Ureter (tissue), 1 donor: ENCODE results near the gene MBD3L3. TPM values are rescaled to one million over a fixed set of nuclear protein-coding genes. Genes with fewer than 3 reads are reported as not detected.
"Not testable (repeated sequence)": the region's sequence is repeated elsewhere in the genome, so short reads cannot be mapped to it uniquely, and the experiment has no call there.

Experiments
- DNase-seq: peaks from one replicate; pipeline ENCODE4 v3.0.0-alpha.2; 2020; ENCODE audit warnings: low spot score
- total RNA-seq: library from RNA; stranded (reverse); gene quantifications from one replicate; pipeline ENCODE4 v1.2.4, GENCODE V29; 2023
- donor health status: DM: yes; HTN: yes; CAD: no.

Gene MBD3L3
- total RNA-seq = not detected

DNA sequence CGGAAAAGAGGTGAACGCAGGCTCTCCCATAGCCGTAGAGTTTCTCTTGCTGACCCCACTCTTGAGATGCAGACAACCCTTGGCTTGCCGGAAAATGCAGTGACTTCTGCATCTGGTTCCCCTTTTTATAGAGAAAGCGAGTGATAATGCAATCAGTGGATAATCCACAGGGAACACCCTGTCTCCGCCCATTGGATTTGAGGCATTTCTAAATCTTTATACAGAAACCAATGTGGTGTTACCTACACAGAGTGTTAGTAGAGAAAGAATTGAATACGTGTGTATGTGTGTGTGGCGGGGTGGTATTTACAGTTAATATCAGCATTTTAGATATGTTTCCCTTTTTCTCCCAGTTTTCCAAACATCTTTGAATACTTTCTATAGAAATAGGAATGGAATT is at the start of gene MBD3L3:
MBD3L3 (minus strand) TSS at position 101 of the 400 bp plus-strand sequence; CDS start at position 30, 71 bp downstream.
- DNase-seq = not testable (repeated sequence)

GRCh38 chr19:7106711-7107657 is 48.5 kb upstream of the MBD3L3 start:
- no peak for DNase-seq

- DNase-seq = no peak
Measured at GRCh38 chr19:7104747-7105447, 46.4 kb upstream of the MBD3L3 start.

DNA sequence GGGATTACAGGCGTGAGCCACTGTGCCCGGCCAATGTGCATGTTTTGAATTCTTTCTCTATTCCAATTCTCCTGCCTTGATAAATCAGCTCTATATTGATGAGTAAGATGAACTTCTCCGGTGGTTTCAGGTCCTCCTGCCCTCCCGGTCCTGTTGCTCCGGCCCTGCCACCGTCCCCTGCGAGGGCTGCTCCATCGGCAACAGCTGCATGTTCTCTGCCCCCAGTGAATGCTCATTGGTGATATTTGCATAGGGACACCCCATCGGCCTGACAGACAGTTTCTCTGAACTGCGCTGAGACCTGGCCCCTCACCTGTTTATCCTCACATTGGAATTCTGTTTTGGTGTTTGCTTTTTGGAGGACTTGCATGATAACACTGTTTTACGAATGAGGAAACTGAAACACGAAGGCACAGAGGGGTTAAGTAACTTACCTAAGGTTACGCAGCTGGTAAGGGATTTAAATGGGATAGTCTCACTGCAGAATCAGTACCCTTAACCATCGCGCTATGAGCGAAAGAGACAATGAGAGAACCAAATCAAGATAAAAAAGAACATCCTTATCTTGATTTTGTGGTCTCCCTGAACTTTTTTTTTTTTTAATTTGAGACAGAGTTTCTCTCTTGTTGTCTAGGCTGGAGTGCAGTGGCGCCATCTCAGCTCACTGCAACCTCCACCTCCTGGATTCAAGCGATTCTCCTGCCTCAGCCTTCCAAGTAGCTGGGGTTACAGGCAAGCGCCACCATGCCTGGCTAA is 43.2 kb upstream of the MBD3L3 start:
- no peak for DNase-seq

DNA sequence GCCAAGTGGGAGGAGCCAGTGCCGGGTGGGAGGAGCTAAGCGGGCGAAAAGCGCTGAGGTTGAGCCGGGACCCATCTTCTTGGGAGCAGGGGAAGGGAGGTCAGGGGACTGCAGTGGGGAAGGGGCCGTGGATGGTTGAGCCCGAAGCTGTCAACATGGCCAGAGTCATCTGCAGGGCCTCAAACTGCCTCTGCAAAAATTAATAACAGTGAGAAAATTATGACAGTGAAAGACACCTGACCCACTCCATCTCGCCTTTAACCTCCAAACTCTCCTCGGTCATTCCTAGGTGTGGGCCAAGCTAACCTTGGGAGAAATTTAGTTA is 41.1 kb upstream of the MBD3L3 start:
- peak; percentile 90 for DNase-seq

DNA sequence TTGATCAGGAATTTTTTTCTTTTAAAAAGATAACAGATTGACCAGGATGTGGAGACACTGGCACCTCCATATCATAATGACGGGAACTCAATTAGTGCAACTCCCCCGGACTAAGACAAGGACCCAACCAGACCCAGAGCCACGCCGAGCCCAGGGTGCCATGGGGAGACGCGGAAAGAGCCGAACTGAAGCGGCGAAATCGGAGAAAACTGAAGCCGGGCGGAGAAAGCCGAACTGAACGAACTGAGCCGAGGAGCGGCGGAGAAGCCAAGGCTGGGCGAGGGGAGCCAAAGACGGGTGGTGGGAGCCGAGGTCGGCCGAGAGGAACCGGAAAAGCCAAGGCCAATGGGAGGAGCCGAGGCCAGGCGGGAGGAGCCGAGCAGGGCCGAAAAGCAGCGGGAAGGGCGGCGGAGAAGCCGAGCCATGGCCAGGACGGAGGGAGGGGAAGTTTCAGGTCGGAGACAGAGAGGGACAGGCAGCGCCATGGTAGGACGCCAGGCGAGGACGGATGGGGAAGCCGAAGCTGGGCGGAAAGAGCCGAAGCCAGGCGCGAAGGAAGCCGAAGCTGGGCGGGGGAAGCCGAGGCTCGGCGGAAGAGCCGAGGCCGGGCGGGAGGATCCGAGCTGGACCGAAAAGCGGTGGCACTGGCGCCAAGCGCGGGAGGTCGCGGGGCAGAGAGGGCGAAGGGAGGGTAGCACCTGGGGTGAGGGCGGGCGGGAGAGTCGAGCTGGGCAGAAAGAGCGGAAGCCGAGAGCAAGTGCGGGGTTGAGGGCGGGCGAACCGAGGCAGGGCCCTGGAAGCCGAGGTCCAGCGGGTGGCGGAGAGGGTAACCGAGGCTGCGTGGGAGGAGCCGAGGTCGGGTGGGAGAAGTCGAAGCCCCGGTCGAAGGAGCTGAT is 40.5 kb upstream of the MBD3L3 start:
- peak; percentile 95 for DNase-seq

GRCh38 chr19:7098096-7098495 is 39.6 kb upstream of the MBD3L3 start:
- DNase-seq = no peak

DNA sequence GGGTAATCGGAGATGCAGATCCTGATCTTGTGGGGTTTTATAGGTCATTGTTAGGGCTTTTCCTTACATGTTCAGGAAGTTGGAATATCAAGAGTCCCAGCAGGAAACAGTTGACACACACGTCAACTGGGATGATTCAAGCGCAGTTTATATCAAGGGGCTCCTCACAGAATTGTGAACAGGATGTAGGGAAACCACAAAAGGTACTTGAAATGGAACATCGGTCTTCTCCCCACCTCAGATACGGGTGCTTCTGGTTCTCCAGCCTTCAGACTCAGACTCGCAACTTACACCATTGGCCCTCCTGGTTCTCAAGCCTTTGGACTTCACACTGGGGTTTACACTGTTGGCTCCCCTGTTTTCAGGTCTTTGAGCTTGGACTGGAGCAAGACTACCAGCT is 30.5 kb upstream of the MBD3L3 start:
- no peak for DNase-seq

GRCh38 chr19:7083076-7083956 is 24.8 kb upstream of the MBD3L3 start:
- DNase-seq = no peak

GRCh38 chr19:7078008-7078407 is 19.5 kb upstream of the MBD3L3 start:
- no peak for DNase-seq

DNA sequence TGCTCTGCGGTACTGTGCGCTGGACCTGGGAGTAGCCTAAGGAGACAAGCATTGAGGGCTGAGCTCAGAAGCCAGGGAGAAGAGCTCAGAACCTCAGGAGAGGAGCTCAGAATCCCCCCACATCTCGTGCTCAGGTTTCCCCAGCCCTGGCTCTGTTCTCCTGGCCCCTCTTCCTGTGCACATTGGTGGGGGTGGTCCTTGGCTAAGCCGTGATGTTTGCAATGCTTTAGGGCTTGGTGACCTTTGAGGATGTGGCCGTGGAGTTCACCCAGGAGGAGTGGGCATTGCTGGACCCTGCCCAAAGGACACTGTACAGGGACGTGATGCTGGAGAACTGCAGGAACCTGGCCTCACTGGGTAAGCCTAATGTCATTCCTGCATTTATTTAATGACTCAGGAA is 17.7 kb upstream of the MBD3L3 start:
- no peak for DNase-seq

DNA sequence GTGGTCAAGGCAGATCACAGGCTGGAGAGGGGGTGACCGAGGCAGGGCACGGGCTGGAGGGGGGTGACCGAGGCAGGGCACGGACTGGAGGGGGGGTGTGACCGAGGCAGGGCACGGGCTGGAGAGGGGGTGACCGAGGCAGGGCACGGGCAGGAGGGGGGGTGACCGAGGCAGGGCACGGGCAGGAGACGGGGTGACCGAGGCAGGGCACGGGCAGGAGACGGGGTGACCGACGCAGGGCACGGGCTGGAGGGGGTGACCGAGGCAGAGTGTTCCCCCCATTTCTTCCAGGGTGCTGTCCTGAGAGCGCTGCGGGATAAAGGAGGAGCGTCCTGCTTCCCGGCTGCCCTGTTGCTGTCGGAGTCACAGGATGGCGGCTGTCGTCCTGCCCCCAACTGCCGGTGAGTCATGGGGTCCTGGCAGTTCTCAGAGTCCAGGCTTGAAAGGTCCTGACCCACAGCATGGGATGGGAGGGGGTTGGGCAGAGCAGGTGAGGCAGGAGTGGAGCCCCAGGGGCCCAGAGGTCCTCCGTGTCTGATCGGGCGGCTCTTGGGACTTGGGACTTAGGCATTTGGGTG is 16.3 kb upstream of the MBD3L3 start:
- DNase-seq = no peak

- no peak for DNase-seq
Measured at GRCh38 chr19:7072541-7072940, 14.1 kb upstream of the MBD3L3 start.

- no peak for DNase-seq
Measured at GRCh38 chr19:7069904-7070226, 11.4 kb upstream of the MBD3L3 start.

- DNase-seq = peak; percentile 99
Measured at GRCh38 chr19:7069042-7069903, 10.8 kb upstream of the MBD3L3 start, which contains the start of gene ZNF557. ZNF557 (plus strand) TSS chr19:7069703; CDS start chr19:7075075, 5,372 bp downstream.

- DNase-seq = no peak
Measured at GRCh38 chr19:7068599-7068998, 10.1 kb upstream of the MBD3L3 start.

- DNase-seq = no peak
Measured at GRCh38 chr19:7067716-7068115, 9.2 kb upstream of the MBD3L3 start.

- DNase-seq = not testable (repeated sequence)
Measured at GRCh38 chr19:7067122-7067521, 8.6 kb upstream of the MBD3L3 start.
